NCI-H82 (cell line): ENCODE measurements around the gene CFAP299.
A peak's percentile ranks its signal among the peaks of the same experiment; 100 is the strongest.
"Not testable (repeated sequence)": the region's sequence is repeated elsewhere in the genome, so short reads cannot be mapped to it uniquely, and the experiment has no call there.

Source experiments
- DNase-seq: peaks from one replicate; lab custom pipeline; 2025; lab: John Stamatoyannopoulos, UW

Gene CFAP299

GRCh38 chr4:80610845-80611677 is 275.5 kb downstream of the CFAP299 start:
- no peak for DNase-seq

DNA sequence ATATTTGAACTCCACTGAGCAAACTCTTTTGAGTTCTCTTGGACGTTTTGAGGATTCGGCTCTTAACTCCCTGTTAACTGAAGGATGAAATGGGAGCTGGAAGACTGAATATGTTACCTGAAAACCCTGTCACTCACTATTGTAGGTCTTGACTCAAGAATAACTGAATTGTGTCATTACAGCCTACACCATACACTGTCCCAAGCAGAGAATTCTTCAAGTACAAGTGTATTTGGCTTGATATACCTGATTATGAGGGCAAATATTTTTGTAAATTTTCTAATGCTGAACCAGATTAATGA is 276.1 kb downstream of the CFAP299 start:
- DNase-seq = no peak

DNA sequence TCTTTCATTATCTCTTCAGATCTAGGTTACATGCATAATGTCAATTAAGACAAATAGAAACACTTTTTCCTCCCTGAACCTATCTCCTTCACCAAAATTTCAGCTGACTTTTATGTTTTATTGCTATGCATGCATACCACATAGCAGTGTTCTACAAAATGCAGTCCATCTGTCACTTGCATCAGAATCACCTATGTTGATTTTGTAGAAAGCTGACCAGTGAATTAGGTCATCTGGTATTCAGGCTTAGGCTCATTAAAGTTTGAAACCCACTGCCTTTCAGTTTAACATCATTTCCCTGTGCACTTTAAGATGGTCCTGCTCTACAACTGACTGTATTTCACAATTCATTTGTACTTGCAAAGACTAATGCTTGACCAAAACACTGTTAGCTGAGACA is 277.9 kb downstream of the CFAP299 start:
- DNase-seq = no peak

- DNase-seq = no peak
Measured at GRCh38 chr4:80614319-80614718, 278.8 kb downstream of the CFAP299 start.

GRCh38 chr4:80615099-80615498 is 279.6 kb downstream of the CFAP299 start:
- no peak for DNase-seq

DNA sequence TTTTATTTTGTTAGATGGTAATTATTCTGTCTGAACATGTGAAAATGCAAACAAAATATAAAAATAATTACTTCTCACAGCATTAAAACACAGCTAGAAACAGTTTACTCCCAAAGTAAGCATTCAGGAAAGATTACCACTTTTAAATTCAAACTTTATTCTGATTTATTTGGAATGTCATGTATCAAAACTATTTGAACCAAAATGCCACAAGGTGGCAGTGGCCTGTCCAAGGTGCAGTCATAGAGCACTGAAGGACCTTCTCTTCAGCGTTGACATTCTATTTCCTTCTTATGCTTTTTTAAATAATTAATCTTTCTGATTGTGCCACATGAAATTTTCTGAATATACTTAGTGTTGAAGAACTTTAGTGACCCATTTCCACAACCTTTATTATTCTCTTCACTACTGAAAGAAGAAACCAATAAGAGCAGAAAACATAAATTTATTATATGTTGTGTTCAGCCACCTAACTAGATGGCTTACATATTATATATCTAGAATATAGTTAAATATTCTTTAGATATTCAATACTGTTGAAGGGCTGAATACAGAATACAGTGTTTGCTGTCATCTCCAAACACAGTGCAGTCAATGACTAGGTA is 283.6 kb downstream of the CFAP299 start:
- peak; percentile 43 for DNase-seq

DNA sequence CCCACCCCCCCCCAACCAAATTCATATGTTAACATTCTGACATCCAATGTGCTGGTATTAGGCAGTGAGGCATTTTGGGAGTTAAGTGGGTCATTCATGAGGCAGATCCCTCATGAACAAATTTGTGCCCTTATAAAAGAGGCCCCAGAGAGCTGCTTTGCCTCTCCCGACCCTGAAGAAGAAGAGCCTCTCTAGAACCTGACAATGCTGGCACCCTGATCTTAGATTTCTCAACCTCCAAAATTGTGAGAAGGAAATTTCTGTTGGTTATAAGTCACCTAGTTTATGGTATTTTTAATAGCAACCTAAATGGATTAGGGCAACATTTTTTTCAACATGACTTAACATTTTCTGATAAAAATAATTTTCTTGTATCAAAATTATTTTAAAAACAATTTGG is 296.3 kb downstream of the CFAP299 start:
- no peak for DNase-seq

DNA sequence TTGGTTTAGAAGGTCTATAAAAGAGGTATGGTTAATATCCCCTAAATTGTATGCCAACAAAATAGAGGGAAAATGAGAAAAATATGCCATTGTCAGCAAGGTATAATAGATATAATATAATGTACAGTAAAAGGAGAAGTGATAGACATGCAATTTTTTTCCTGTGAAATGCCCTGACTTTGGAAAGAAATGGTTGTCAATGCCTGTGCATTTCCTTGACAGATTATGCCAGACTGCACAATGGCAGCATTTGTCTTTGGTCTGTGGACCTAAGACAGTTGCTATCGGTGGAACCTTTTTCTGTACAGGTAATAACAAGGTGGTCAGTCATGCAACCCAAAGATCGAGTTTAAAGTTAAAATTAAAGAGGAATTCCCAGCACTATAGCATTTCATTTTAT is 301.7 kb downstream of the CFAP299 start:
- DNase-seq = no peak

DNA sequence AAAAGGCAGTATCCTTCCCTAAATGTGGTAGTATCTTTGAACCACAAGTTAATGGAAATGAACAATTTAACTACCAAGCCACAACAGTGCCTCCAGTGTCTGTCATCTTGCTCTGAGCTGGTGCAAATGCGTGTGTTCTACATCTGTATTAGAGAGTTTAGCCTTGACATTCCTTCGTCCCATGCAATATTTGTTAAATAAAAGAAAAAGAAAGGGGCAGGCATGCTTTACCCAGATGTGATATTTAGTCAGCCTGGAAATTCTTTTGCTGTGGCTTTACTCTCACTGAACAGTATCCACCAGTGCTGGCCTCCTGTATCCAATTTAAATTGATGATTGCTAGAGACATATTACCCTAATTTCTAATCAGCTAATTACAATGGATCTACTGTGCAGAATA is 310.5 kb downstream of the CFAP299 start:
- DNase-seq = no peak

DNA sequence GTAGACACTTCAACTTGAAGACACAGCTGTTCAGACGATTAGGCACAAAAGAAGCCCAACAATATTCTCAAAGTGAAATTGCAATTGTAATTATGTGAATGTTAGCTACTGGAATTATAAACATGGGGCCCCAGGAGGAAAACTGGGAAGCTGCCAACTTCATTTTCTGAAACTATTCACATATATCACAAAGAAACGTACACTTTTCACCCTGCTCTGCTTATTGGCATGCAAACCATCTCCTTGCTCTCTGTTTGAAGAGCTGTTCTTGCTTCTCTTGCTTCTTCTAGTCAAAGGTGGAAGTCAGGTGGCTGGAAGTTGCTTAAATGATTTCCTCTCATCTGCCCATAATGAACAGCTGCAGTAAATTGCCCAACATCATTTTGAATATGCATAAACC is 320.1 kb downstream of the CFAP299 start:
- no peak for DNase-seq

DNA sequence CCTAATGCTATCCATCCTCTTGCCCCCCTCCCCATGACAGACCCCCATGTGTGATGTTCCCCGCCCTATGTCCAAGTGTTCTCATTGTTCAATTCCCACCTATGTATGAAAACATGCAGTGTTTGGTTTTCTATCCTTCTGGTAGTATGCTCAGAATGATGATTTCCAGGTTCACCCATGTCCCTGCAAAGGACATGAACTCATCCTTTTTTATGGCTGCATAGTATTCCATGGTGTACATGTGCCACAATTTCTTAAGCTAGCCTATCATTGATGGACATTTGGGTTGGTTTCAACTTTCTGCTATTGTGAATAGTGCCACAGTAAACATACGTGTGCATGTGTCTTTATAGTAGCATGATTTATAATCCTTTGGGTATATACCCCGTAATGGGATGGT is 334.6 kb downstream of the CFAP299 start:
- DNase-seq = not testable (repeated sequence)

DNA sequence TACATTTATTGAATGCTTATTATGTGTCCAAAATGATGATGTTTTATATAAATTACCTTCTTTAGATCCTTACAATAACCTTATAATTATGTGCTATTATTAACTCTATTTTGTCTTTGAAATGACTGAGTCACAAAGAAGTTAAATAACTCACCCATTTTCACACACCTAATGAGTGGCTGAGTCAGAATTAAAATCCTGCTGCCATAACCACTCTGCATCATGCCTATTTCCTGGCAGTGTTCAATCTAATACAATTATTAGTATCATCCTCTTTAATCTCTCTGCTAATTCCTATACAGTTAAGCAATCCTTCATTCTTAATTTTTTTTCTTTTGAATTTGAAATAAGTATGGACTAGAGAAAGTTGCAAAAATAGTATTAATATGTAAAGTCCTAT is 342.9 kb downstream of the CFAP299 start:
- DNase-seq = no peak

- no peak for DNase-seq
Measured at GRCh38 chr4:80680934-80681333, 345.4 kb downstream of the CFAP299 start.

DNA sequence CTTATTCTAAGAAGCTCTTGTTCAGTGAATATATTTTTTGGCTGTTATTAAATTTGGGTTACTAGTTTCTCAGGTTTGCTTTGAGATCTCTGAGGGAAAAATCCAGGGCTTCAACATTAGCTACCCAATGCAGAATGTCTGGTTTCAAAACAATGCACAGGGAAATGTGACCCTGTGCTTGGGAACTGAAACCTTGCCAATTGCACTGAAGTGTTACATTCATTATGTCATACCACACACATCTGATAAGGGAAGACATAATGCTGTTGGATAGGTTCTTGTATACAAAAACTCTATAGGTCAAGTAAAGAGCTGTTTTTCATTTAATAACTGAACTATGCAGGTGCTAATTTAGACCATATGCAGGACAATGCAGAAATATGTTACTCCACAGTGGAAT is 349.7 kb downstream of the CFAP299 start:
- DNase-seq = no peak

DNA sequence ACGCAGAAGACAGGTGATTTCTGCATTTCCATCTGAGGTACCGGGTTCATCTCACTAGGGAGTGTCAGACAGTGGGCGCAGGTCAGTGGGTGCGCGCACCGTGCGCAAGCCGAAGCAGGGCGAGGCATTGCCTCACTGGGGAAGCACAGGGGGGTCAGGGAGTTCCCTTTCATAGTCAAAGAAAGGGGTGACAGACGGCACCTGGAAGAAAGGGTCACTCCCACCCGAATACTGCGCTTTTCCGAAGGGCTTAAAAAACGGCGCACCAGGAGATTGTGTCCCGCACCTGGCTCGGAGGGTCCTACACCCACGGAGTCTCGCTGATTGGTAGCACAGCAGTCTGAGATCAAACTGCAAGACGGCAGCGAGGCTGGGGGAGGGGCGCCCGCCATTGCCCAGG is 352.2 kb downstream of the CFAP299 start:
- not testable (repeated sequence) for DNase-seq

DNA sequence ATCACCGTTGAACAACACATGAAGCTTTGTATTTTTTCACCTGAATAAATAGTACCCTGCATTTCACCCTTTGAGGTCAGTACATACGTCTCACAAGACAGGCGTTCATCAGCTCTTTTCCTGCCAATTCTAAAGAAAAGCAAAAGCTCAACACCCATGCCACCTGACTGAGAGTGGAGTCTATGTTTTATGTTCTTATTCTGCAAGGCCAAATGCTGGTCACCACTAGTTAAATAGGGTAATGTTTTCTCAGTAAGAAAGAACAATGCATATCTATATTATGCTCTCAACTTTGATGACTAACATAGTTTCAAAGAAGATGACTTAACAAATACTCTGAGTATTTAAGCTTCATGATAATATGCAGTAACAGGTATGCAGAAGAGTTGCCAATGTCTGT is 358.6 kb downstream of the CFAP299 start:
- no peak for DNase-seq

GRCh38 chr4:80705311-80705710 is 369.8 kb downstream of the CFAP299 start:
- no peak for DNase-seq

- DNase-seq = no peak
Measured at GRCh38 chr4:80709082-80709869, 373.7 kb downstream of the CFAP299 start.

DNA sequence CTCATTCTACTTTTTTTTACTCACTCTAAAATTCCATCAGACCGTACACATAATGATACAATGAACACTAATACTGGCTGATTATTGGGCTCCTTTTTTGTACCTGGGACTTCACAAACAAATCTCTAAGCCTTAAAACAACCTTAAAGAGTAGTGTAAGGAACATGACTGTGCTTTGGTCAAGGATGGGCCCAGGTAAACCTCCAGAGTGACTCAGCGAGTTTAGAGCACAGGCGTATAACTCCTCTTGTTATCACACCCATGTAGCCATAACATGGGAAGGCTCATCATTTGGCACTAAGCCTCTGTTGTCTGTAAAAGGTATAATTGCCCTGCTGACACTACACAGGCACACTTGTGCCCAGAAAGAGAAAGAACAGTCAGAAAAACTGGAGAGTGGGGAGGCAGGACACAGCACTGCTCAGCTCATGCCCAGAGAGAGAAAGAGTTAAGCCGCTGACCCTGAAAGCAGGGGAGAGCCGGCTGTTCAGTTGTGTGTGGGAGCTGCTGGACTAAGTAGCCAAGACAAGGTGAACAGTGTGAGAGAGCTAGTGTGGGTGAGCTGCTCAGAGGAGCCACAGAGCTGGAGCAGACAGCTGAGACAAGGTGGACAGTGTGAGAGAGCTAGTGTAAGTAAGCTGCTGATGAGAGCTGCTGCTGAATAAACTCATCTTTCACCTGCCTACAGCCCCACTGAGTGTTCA is 375.4 kb downstream of the CFAP299 start:
- DNase-seq = no peak

GRCh38 chr4:80711956-80712355 is 376.4 kb downstream of the CFAP299 start:
- peak; percentile 20 for DNase-seq

DNA sequence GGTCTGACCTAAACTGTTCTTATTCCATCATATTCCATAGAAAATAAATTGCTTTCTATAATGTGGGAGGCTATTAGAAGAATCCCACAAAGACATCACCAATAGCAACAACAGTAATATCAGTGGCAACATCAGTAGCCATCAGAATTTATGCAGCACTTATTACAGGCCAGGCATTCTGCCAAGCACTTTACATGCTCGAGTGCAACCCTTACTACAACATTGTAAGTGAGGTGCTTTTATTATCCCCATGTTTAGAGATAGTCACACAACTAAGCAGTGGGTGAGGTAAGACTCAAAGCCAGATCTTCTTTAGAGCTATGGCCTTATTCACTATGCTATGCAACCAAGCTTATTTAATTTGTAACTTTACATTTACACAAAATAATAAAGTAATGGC is 377.9 kb downstream of the CFAP299 start:
- DNase-seq = no peak

DNA sequence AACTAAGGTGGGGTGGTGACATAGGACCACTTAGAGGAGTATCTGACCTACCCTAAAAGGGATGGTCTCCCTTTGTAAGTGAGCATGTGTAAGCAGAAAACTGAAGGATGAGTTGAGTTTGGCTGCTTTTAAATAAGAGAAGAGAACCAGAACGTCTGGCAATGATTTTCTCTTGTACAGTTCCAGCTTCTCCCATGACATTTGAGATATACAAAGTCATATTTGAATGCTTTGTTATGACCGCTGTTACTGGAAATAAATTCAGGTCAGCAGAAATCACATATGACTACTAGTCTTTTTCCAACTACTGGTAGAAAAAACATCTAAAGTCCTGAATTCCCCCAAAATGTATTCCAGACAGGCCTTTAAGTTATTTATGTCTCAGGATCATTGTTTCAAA is 381.7 kb downstream of the CFAP299 start:
- DNase-seq = no peak

- no peak for DNase-seq
Measured at GRCh38 chr4:80726471-80726870, 390.9 kb downstream of the CFAP299 start.
